ENCODE measurements around the gene HOXA10.

Gene HOXA10

GRCh38 chr7:27203964-27204594 is 30.0 kb upstream of the HOXA10 start:
- no peak for DNase-seq (ENCODE audit: low read depth)

GRCh38 chr7:27203365-27203953 is 29.3 kb upstream of the HOXA10 start:
- DNase-seq (ENCODE audit: low read depth), result no peak

GRCh38 chr7:27202862-27203134 is 28.7 kb upstream of the HOXA10 start:
- DNase-seq (ENCODE audit: low read depth), result no peak

GRCh38 chr7:27202018-27202861 is 28.1 kb upstream of the HOXA10 start:
- no peak for DNase-seq (ENCODE audit: low read depth)

GRCh38 chr7:27201580-27202017 is 27.5 kb upstream of the HOXA10 start:
- no peak for DNase-seq (ENCODE audit: low read depth)

- DNase-seq (ENCODE audit: low read depth), result no peak
Observed at GRCh38 chr7:27200761-27201579, 26.9 kb upstream of the HOXA10 start.

GRCh38 chr7:27199849-27200760 is 26.0 kb upstream of the HOXA10 start, which contains the start of gene HOXA13:
Gene HOXA13, minus strand, starts transcription at chr7:27200091. Its CDS starts 14 bp downstream, at chr7:27200077.
- no peak for DNase-seq (ENCODE audit: low read depth)

GRCh38 chr7:27198871-27199801 is 25.0 kb upstream of the HOXA10 start:
- no peak for DNase-seq (ENCODE audit: low read depth)

GRCh38 chr7:27198138-27198841 is 24.2 kb upstream of the HOXA10 start:
- no peak for DNase-seq (ENCODE audit: low read depth)

GRCh38 chr7:27197137-27198042 is 23.3 kb upstream of the HOXA10 start:
- DNase-seq (ENCODE audit: low read depth), result no peak

- DNase-seq (ENCODE audit: low read depth), result no peak
Observed at GRCh38 chr7:27196287-27196767, 22.2 kb upstream of the HOXA10 start.

- DNase-seq (ENCODE audit: low read depth), result no peak
Observed at GRCh38 chr7:27194686-27195379, 20.7 kb upstream of the HOXA10 start.

GRCh38 chr7:27194002-27194352 is 19.9 kb upstream of the HOXA10 start:
- DNase-seq (ENCODE audit: low read depth), result no peak

GRCh38 chr7:27193335-27194001 is 19.3 kb upstream of the HOXA10 start:
- no peak for DNase-seq (ENCODE audit: low read depth)

- DNase-seq (ENCODE audit: low read depth), result no peak
Observed at GRCh38 chr7:27192546-27193334, 18.6 kb upstream of the HOXA10 start.

GRCh38 chr7:27191833-27192545 is 17.9 kb upstream of the HOXA10 start:
- no peak for DNase-seq (ENCODE audit: low read depth)
